ENCODE data around the gene XYLB. TPM values are rescaled to one million over a fixed set of nuclear protein-coding genes. Genes with fewer than 3 reads are reported as not detected.

The XYLB gene
- total RNA-seq, 4 donors from 2014 or later = 3.1 to 6.6 (median 4.1) TPM

- peaks cover 0 to 97% (median 0%) of the 10 kb centered on the region in 3 donors for H3K36me3 ChIP-seq
- 81 to 86% methylated on average over 5 of the region's 5 CpGs for WGBS, 2 donors
Observed at GRCh38 chr3:38372214-38372601, 25.6 kb downstream of the XYLB start.

DNA sequence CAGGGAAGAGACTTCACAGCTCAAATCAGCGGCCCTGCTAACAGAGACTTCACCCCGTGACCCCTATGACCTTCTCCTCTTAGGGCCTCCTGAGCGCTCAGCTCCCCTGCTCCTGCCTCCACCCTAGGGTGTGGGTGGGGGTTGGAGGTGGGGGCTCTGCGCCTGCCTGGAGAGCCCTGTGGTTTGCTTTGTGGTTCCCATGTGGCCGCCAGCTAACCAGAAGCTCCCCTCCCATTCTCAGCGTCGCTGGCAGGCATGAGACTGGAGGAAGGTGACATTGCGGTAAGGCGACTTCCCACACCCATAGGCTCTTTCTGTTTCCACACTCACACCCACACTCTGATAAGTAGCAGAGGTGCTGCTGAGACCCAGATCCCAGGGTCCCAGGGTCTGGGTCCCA, 27.6 kb downstream of the XYLB start:
- Histone ChIP-seq H3K9me3 (no peaks in the 10 kb centered on the region), H3K4me3 (no peak overlapping the region), H3K36me3 (peaks cover 0 to 97% (median 1%) of the 10 kb centered on the region in 3 donors), H3K27me3 (no peaks in the 10 kb centered on the region), H3K27ac (no peak overlapping the region), H3K4me1 (no peaks in the 10 kb centered on the region)
- no peak for DNase-seq (ENCODE audit: low spot score in 2 of 2)
- WGBS, 2 donors = 89 to 91% methylated on average over 9 of the region's 9 CpGs
- TF ChIP-seq POLR2A (IDR thresholded peaks at IDR 0.05) (no peak), EP300 (IDR thresholded peaks at IDR 0.05) (no peak)
- TF ChIP-seq, protein P1, sequence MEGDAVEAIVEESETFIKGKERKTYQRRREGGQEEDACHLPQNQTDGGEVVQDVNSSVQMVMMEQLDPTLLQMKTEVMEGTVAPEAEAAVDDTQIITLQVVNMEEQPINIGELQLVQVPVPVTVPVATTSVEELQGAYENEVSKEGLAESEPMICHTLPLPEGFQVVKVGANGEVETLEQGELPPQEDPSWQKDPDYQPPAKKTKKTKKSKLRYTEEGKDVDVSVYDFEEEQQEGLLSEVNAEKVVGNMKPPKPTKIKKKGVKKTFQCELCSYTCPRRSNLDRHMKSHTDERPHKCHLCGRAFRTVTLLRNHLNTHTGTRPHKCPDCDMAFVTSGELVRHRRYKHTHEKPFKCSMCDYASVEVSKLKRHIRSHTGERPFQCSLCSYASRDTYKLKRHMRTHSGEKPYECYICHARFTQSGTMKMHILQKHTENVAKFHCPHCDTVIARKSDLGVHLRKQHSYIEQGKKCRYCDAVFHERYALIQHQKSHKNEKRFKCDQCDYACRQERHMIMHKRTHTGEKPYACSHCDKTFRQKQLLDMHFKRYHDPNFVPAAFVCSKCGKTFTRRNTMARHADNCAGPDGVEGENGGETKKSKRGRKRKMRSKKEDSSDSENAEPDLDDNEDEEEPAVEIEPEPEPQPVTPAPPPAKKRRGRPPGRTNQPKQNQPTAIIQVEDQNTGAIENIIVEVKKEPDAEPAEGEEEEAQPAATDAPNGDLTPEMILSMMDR (IDR thresholded peaks at IDR 0.05) = no peak

More at GRCh38 chr3:38372214-38372601, 25.6 kb downstream of the XYLB start:
- Histone ChIP-seq H3K27ac (no peak overlapping the region), H3K9me3 (no peaks in the 10 kb centered on the region), H3K27me3 (no peaks in the 10 kb centered on the region), H3K4me1 (no peaks in the 10 kb centered on the region), H3K4me3 (no peak overlapping the region)
- TF ChIP-seq POLR2A (IDR thresholded peaks at IDR 0.05) = no peak
- no peak for DNase-seq (ENCODE audit: low spot score in 2 of 2)

DNA sequence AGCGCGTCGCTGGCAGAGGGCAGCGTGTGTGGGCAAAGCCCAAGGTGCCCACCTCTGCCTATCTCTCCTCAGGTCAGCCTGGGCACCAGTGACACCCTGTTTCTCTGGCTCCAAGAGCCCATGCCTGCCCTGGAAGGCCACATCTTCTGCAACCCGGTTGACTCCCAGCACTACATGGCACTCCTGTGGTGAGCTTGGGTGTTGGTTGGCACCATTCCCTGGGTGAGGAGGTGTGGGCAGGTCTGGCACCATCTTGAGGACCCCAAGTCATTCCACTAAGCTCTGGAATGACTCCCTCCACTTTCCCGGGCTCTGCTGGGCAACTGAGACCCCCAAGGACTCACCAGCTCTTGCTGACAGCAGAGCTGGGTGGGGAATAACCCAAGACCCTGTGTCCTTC, 28.5 kb downstream of the XYLB start:
- H3K4me1 ChIP-seq = no peaks in the 10 kb centered on the region
- H3K27ac ChIP-seq = no peak overlapping the region
- H3K4me3 ChIP-seq = no peak overlapping the region
- WGBS, 2 donors = 87 to 88% methylated on average over 4 to 5 of the region's 6 CpGs
- peaks cover 0 to 97% (median 2%) of the 10 kb centered on the region in 3 donors for H3K36me3 ChIP-seq
- H3K9me3 ChIP-seq = no peaks in the 10 kb centered on the region
- no peaks in the 10 kb centered on the region for H3K27me3 ChIP-seq
- TF ChIP-seq, protein P1 (IDR thresholded peaks at IDR 0.05) = no peak
- TF ChIP-seq POLR2A (IDR thresholded peaks at IDR 0.05) (no peak), EP300 (IDR thresholded peaks at IDR 0.05) (no peak)
- no peak for DNase-seq (ENCODE audit: low spot score in 2 of 2)

DNA sequence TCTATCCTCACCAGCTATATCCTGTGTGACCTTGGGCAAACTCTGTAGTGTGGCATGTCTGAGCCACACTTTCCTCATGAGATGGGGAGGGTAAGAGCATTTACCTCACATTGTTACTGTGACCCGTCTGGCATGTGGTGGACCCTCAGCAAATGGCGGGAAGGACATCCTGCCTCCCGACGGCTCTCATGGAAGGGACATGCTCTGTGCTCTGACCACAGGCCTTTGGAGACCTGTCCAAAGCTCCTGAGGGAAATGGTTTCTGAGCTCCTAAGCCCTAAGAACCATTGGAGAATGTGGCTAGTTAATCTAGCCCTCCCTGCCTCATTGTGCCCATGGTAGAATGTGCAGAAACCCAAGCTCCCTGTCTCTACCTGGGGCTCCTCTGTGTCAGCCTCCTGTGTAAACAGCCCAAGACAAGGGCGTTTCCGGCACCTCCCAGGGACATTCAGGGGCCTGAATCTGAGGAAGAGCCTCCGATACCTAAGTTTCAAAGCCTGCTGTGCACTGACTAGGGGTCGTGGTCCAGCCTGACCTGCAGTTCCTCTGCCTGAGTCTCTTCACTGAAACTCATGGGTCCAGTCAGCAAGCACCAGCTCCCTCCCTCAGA, 29.0 kb downstream of the XYLB start:
- WGBS, 2 donors = 90 to 96% methylated on average over 5 to 8 of the region's 8 CpGs
- Histone ChIP-seq H3K27ac (no peak overlapping the region), H3K9me3 (peaks cover 0 to under 1% (median 0%) of the 10 kb centered on the region in 4 donors), H3K27me3 (no peaks in the 10 kb centered on the region), H3K36me3 (peaks cover 0 to 97% (median 2%) of the 10 kb centered on the region in 3 donors), H3K4me1 (no peaks in the 10 kb centered on the region), H3K4me3 (no peak overlapping the region)
- no peak for DNase-seq (ENCODE audit: low spot score in 2 of 2)
- no peak for TF ChIP-seq EP300 (IDR thresholded peaks at IDR 0.05)
- no peak for TF ChIP-seq POLR2A (IDR thresholded peaks at IDR 0.05)
- TF ChIP-seq, protein P1 (IDR thresholded peaks at IDR 0.05) = no peak

GRCh38 chr3:38376098-38376816, 29.7 kb downstream of the XYLB start:
- H3K36me3 ChIP-seq = peaks cover 0 to 98% (median 2%) of the 10 kb centered on the region in 3 donors
- H3K4me1 ChIP-seq = no peaks in the 10 kb centered on the region
- H3K4me3 ChIP-seq = no peak overlapping the region
- TF ChIP-seq POLR2A (IDR thresholded peaks at IDR 0.05) (no peak), EP300 (IDR thresholded peaks at IDR 0.05) (no peak)
- TF ChIP-seq, protein P1 (IDR thresholded peaks at IDR 0.05) = no peak
- WGBS, 2 donors = 91 to 92% methylated on average over 6 to 8 of the region's 8 CpGs
- peaks cover 0 to 4% (median 0%) of the 10 kb centered on the region in 4 donors for H3K9me3 ChIP-seq
- H3K27ac ChIP-seq = no peak overlapping the region
- DNase-seq (ENCODE audit: low spot score in 2 of 2) = no peak
- H3K27me3 ChIP-seq = no peaks in the 10 kb centered on the region
